Muscle of back (tissue), 13 donors: ENCODE results near the gene FBLN1. TPM values are rescaled to one million over a fixed set of nuclear protein-coding genes. Genes with fewer than 3 reads are reported as not detected.
"Not testable (repeated sequence)": the region's sequence is repeated elsewhere in the genome, so short reads cannot be mapped to it uniquely, and the experiment has no call there.

Source experiments
- DNase-seq, 3 donors: peaks; one replicate each; pipeline versions ENCODE4 v3.0.0 to v3.0.0-alpha.2; 2013
- long read RNA-seq, 9 donors: transcript quantifications; one replicate each; lab custom pipeline, GENCODE V29; 2026
- polyA plus RNA-seq, 10 donors: library from polyadenylated mRNA; unstranded; fragments of 120-200 nt; gene quantifications; one replicate each; pipeline ENCODE4 v1.2.1, GENCODE V29; 2013; ENCODE audit not compliant: insufficient read length in 10 of 10

FBLN1 gene
- polyA plus RNA-seq, result 100 to 1,000 TPM; 110 to 365 (median 157) TPM
- long read RNA-seq, donor 1, transcript FBLN1-202 (17 exons, 2,896 nt), result minor isoform, 9 of 51 reads
- long read RNA-seq, donor 1, transcript FBLN1-201 (15 exons, 2,251 nt), result major isoform, 27 of 51 reads
- long read RNA-seq, donor 1, partial matches to known transcripts, result 15 of 51 reads
- long read RNA-seq, donor 1, other reads (novel, unspliced or antisense), result 0 of 51 reads
- long read RNA-seq, donor 2, transcript FBLN1-202 (17 exons, 2,896 nt), result minor isoform, 9 of 29 reads
- long read RNA-seq, donor 2, transcript FBLN1-201 (15 exons, 2,251 nt), result major isoform, 15 of 29 reads
- long read RNA-seq, donor 2, partial matches to known transcripts, result 5 of 29 reads
- long read RNA-seq, donor 2, other reads (novel, unspliced or antisense), result 0 of 29 reads
- long read RNA-seq, donor 3, result 0 reads
- long read RNA-seq, donor 4, transcript FBLN1-201 (15 exons, 2,251 nt), result major isoform, 36 of 225 reads
- long read RNA-seq, donor 4, transcript FBLN1-202 (17 exons, 2,896 nt), result minor isoform, 17 of 225 reads
- long read RNA-seq, donor 4, partial matches to known transcripts, result 171 of 225 reads
- long read RNA-seq, donor 4, other reads (novel, unspliced or antisense), result 0 of 225 reads
- long read RNA-seq, donor 5, transcript FBLN1-201 (15 exons, 2,251 nt), result major isoform, 44 of 72 reads
- long read RNA-seq, donor 5, transcript FBLN1-202 (17 exons, 2,896 nt), result minor isoform, 22 of 72 reads
- long read RNA-seq, donor 5, partial matches to known transcripts, result 6 of 72 reads
- long read RNA-seq, donor 5, other reads (novel, unspliced or antisense), result 0 of 72 reads
- long read RNA-seq, donor 6, transcript FBLN1-201 (15 exons, 2,251 nt), result major isoform, 52 of 95 reads
- long read RNA-seq, donor 6, transcript FBLN1-202 (17 exons, 2,896 nt), result minor isoform, 22 of 95 reads
- long read RNA-seq, donor 6, partial matches to known transcripts, result 21 of 95 reads
- long read RNA-seq, donor 6, other reads (novel, unspliced or antisense), result 0 of 95 reads
- long read RNA-seq, donor 7, transcript FBLN1-202 (17 exons, 2,896 nt), result minor isoform, 11 of 50 reads
- long read RNA-seq, donor 7, transcript FBLN1-201 (15 exons, 2,251 nt), result major isoform, 23 of 50 reads
- long read RNA-seq, donor 7, partial matches to known transcripts, result 16 of 50 reads
- long read RNA-seq, donor 7, other reads (novel, unspliced or antisense), result 0 of 50 reads
- long read RNA-seq, donor 8, transcript FBLN1-201 (15 exons, 2,251 nt), result major isoform, 46 of 211 reads
- long read RNA-seq, donor 8, transcript FBLN1-202 (17 exons, 2,896 nt), result minor isoform, 16 of 211 reads
- long read RNA-seq, donor 8, partial matches to known transcripts, result 149 of 211 reads
- long read RNA-seq, donor 8, other reads (novel, unspliced or antisense), result 0 of 211 reads
- long read RNA-seq, donor 9, partial matches to known transcripts, result 0 of 4 reads
- long read RNA-seq, donor 9, other reads (novel, unspliced or antisense), result 0 of 4 reads

DNA sequence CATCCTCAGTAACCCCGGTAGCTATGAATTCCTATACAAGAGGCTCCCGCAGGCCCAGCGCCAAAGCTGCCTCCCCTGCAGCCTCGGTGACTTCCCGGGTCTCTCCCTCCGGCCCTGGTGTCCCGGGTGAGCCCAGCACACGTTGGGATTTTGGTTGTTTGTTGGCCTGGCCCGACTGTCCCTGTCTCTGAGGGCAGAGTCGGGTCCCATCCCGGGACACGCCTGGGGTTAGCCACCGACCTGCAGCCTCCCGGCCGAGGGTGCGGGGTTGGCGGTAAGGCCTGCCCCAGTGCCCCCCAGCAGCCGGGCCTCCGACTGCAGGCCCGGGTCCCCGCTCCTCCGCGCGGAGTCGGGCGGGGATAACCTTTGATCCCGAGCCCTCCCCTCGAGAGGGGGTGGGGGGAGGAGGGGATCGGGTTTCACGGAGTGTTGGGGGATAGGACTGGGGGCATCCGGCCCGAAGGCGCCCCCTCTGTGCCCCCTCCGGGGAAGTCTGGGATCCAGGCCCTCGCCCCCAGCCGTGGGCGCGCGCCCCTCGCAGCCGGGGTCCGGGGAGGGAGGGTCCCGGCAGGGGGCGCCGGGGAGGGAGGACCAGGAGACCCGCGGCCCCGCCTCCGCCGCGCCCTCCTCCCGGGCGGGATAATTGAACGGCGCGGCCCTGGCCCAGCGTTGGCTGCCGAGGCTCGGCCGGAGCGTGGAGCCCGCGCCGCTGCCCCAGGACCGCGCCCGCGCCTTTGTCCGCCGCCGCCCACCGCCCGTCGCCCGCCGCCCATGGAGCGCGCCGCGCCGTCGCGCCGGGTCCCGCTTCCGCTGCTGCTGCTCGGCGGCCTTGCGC lies at the start of gene FBLN1:
TSS of gene FBLN1 (plus strand) at position 669 of the 835 bp plus-strand sequence. CDS start at position 772, 103 bp downstream.
- DNase-seq, result peak; percentile 58 to 91 (median 77)

GRCh38 chr22:45453764-45454163 lies 48.9 kb upstream of the FBLN1 start:
- no peak for DNase-seq

GRCh38 chr22:45454275-45454674 lies 48.4 kb upstream of the FBLN1 start:
- peak in 1 of 3 donors; percentile 35 for DNase-seq

- DNase-seq, result no peak
These were observed 47.5 kb upstream of the FBLN1 start for GRCh38 chr22:45455212-45455611.

DNA sequence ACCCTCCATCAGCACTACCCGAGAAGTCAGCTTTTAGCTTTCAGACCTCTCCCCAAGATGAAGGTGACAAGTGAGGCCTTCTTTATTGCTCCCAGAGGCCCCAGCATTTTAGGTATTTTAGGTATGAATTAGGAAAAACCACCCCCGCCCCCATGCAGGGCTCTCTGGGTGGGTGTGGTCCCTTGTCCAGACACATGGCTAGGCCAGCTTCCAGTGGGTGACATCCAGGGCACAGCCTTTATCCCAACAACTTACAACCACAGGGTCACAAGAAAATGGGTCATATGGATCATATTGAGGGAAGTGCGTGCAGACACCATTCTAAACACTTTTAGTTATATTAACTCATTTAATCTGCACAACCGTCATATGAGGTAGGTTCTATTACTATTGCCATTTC lies 47.1 kb upstream of the FBLN1 start:
- no peak for DNase-seq

GRCh38 chr22:45456811-45457210 lies 45.9 kb upstream of the FBLN1 start:
- no peak for DNase-seq

- DNase-seq, result no peak
These were observed 44.2 kb upstream of the FBLN1 start for GRCh38 chr22:45458532-45458931.

- DNase-seq, result no peak
These were observed 43.4 kb upstream of the FBLN1 start for GRCh38 chr22:45459235-45459634.

DNA sequence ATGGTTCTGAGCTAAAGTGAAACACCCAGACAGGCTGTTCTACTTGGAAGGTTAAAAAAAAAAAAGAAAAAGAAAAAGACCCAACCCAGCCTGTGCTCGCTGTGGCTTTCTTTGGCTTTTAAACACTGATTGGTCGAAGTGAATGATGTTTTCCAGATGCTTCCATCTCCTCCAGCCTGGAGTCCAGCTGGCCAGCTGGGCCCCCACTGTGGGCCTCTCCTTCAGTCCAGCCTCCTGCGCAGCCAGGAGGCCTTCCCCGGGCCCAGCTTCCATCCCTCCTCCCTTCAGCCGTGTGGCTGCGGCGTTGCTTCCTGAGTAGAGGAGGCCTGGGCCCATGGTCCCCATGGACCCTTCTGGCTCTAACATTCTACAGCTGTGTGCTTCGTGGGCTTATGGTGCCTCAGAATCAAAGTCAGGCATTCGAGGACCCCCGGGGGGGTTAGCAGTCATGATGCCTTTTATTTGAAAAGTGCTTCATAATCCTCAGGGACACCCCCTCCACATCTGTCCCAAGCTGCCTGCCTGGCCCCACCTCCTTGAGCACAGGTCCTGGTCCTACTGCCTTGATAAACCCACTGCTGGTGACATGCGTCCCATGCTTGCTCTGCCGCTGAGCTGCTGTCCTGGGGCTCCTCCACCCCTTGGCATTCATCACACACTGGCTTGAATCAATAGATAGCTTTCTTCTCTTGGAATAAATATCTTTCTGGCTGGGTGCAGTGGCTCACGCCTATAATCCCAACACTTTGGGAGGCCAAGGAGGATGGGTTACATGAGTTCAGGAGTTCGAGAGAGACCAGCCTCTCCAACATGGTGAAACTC lies 42.2 kb upstream of the FBLN1 start:
- DNase-seq, result peak; percentile 83 to 98 (median 94)

GRCh38 chr22:45462034-45462655 lies 40.5 kb upstream of the FBLN1 start:
- no peak for DNase-seq

GRCh38 chr22:45463691-45464090 lies 39.0 kb upstream of the FBLN1 start:
- DNase-seq, result not testable (repeated sequence)

DNA sequence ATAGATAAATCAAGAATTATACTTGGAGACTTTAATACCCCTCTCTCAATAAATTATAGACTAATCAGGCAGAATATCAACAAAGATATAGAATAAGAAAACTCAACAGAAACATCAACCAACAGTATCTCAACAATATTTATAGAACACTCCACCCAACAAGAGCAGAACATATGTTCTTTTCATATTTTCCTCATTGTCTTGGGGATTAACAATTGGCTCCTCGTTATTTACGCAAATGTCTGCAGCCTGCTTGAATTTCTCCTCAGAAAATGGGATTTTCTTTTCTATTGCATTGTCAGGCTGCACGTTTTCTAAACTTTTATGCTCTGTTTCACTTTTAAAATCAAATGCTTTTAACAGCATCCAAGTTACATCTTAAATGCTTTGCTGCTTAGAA lies 37.0 kb upstream of the FBLN1 start:
- DNase-seq, result peak in 2 of 3 donors; percentile 54 to 85

- DNase-seq, result peak in 1 of 3 donors; percentile 30
These were observed 33.8 kb upstream of the FBLN1 start for GRCh38 chr22:45468872-45469271.

- DNase-seq, result peak in 1 of 3 donors; percentile 70
These were observed 33.2 kb upstream of the FBLN1 start for GRCh38 chr22:45469281-45470073.

DNA sequence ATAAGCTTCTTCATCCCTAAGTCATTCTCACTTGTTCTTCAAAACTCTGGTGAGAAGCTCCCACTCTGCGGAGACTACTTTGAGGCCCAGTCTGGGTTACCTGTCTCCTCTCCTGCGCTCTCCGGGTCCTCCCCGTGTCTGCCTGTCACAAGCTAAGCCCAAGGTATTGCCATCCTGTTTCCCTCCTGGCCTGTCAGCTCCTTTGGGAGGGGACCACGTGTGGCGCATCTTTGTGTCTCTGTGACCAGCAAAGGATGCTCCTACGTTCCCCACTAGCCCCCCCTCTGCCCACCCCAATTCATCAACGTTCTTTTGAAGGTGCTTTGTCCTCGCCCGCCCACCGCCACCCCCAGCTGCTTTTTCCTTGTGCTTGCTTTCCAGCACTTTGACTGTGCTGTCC lies 31.8 kb upstream of the FBLN1 start:
- DNase-seq, result no peak

GRCh38 chr22:45472426-45472825 lies 30.3 kb upstream of the FBLN1 start:
- no peak for DNase-seq

DNA sequence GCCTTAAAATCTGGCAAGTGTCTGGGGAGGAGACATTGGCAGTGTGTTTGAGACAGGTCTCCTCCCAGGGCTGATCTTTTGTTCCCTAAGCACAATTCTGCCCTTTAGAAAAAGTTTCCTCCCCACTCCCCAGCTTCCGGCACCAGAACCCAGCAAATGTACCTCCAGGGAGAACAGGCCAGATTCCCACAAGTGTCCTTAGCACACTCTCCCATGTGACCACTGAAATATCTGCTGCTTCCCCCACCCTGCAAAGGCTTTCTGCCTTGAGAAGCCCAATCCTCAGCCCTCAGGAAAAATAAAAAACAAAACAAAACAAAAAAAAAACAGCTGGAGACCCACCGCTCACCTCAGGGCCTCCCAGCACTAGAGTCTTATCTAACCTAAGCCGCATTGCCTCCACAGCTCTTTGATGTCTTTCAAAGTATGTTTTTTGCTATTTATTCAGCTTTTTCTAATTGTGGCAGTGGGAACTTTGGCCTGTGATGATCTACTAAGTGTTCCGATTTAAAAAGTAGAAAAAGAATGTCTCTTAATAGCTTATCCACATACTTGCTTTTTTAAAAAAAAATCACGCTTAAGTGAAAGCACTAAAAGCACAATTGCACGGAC lies 29.0 kb upstream of the FBLN1 start:
- DNase-seq, result no peak
